HepG2 (cell line): ENCODE results near the gene AQP12A. TPM values are rescaled to one million over a fixed set of nuclear protein-coding genes. Genes with fewer than 3 reads are reported as not detected.
A peak's percentile ranks its signal among the peaks of the same experiment; 100 is the strongest.

Source experiments
- ATAC-seq: fragments of 200-7000 bp; cut with Tn5 transposase; 3 replicates; pipeline ENCODE4 v1.9.1; 2020; ENCODE audit warnings: mild to moderate bottlenecking, moderate library complexity
- BruUV-seq: library from RNA; stranded (reverse); fragments of 400-500 nt; replicated peaks from 2 replicates; lab custom pipeline; 2021; lab: Mats Ljungman, UMichigan
- CTCF ChIA-PET: fragments of 300-600 bp; formaldehyde crosslinking; extraction: SDS; loops from one replicate; lab custom pipeline; 2021; ENCODE audit warnings: low total read pairs, inconsistent platforms, low intra/inter-chr PET ratio; lab: Yijun Ruan, JAX
- POLR2A ChIA-PET: fragments of 350-600 bp; sonication (Branson Sonifier 250); formaldehyde crosslinking; loops from one replicate; lab custom pipeline; 2020; ENCODE audit warnings: antibody characterized with exemption, inconsistent platforms; lab: Yijun Ruan, JAX
- DNase-seq: peaks from one replicate; pipeline ENCODE4 v3.0.0-alpha.2; 2015; ENCODE audit warnings: low spot score
- FAIRE-seq: peaks from 3 replicates; lab custom pipeline; 2011; peaks lifted over from hg19 to GRCh38; lab: Jason Lieb, UNC
- H2AFZ ChIP-seq: one replicate; pipeline ENCODE4 v1.6.1; 2011; ENCODE audit warnings: low read length, inconsistent platforms
- H3K27ac ChIP-seq: fragments of 300-600 bp; 3 replicates; pipeline ENCODE4 v1.8.0; 2011; ENCODE audit warnings: mixed run types, mild to moderate bottlenecking, mixed read lengths, low read length, inconsistent platforms; ENCODE audit not compliant: insufficient read depth; ENCODE audit errors: extremely low read length
- H3K27me3 ChIP-seq, 2 experiments: fragments of 200-600 bp in 1 of 2; 2 replicates in 1 of 2; 3 replicates in 1 of 2; pipeline versions ENCODE4 v1.6.0 to v1.8.0; 2011; ENCODE audit warnings: low read length in 2 of 2, mild to moderate bottlenecking in 2 of 2, moderate library complexity in 2 of 2, inconsistent platforms in 1 of 2; ENCODE audit not compliant: insufficient read depth in 2 of 2, control insufficient read depth in 1 of 2
- H3K36me3 ChIP-seq, 2 experiments: fragments of 200-600 bp in 1 of 2; replicated peaks in 1 of 2; 2 replicates in 1 of 2; 3 replicates in 1 of 2; pipeline versions ENCODE4 v1.5.1 to v1.8.0; 2011; ENCODE audit warnings: low read length in 2 of 2, inconsistent platforms in 1 of 2; ENCODE audit not compliant: insufficient read depth in 2 of 2, control insufficient read depth in 1 of 2
- H3K4me1 ChIP-seq: 2 replicates; pipeline ENCODE4 v1.5.1; 2012; ENCODE audit warnings: low read length, inconsistent platforms; ENCODE audit not compliant: insufficient read depth
- H3K4me2 ChIP-seq: 2 replicates; pipeline ENCODE4 v1.6.0; 2011; ENCODE audit warnings: low read depth, low read length, inconsistent platforms
- H3K4me3 ChIP-seq, 3 experiments: fragments of 200-600 bp in 1 of 3; sonication (generic), shearing (Covaris generic) in 1 of 3; replicated peaks in 1 of 3; 2 replicates each; pipeline ENCODE4 v1.5.1; 2011 to 2016; ENCODE audit warnings: low read length in 3 of 3, inconsistent platforms in 2 of 3, low read depth in 2 of 3, mild to moderate bottlenecking in 2 of 3, control low read depth in 1 of 3, mixed read lengths in 1 of 3; ENCODE audit not compliant: insufficient read depth in 1 of 3
- H3K79me2 ChIP-seq: one replicate; pipeline ENCODE4 v1.6.1; 2011; ENCODE audit warnings: low read length, inconsistent platforms; ENCODE audit not compliant: insufficient read depth
- H3K9ac ChIP-seq: 2 replicates; pipeline ENCODE4 v1.6.0; 2011; ENCODE audit warnings: mild to moderate bottlenecking, low read depth, low read length, inconsistent platforms; ENCODE audit not compliant: insufficient read depth
- H3K9me3 ChIP-seq: 2 replicates; pipeline ENCODE4 v1.5.1; 2012; ENCODE audit warnings: mild to moderate bottlenecking, low read length
- H4K20me1 ChIP-seq: 2 replicates; pipeline ENCODE4 v1.6.0; 2011; ENCODE audit warnings: inconsistent platforms, mild to moderate bottlenecking, low read length, moderate library complexity; ENCODE audit not compliant: insufficient read depth
- AHR ChIP-seq: IDR thresholded peaks from 2 replicates; pipeline ENCODE4 v1.6.1; 2018; ENCODE audit warnings: missing genetic modification reagents, missing compliant biosample characterization
- GABPA ChIP-seq, 2 experiments: IDR thresholded peaks; 2 replicates each; pipeline ENCODE4 v1.6.1; 2011 to 2016; ENCODE audit warnings: low read depth in 2 of 2, low read length in 1 of 2, missing biosample characterization in 1 of 2, missing genetic modification characterization in 1 of 2
- GLI4 ChIP-seq: sonication (generic); formaldehyde crosslinking; IDR thresholded peaks from 2 replicates; pipeline ENCODE4 v1.5.1; 2020; ENCODE audit warnings: missing genetic modification reagents, mild to moderate bottlenecking, moderate library complexity, borderline replicate concordance
- ZNF746 ChIP-seq: sonication (generic); formaldehyde crosslinking; IDR thresholded peaks from 2 replicates; pipeline ENCODE4 v1.8.0; 2022; ENCODE audit warnings: mild to moderate bottlenecking, missing genetic modification reagents
- WGBS: methylation state at CpG from one replicate; pipeline ENCODE4 v1.1.6; 2017; ENCODE audit warnings: low lambda C conversion rate; 5-methylcytosine and 5-hydroxymethylcytosine counted together
- in situ Hi-C: cut with HindIII; loops from 2 replicates; pipeline ENCODE4 v1.10.0; 2017; ENCODE audit warnings: low pct_unique_long_range_greater_than_20kb; ENCODE audit not compliant: extremely low pct_ligation_motif_present
- intact Hi-C: fragments of 100-400 bp; cut with micrococcal nuclease; formaldehyde crosslinking; loops from one replicate; pipeline ENCODE4 v1.10.0; 2022; ENCODE audit not compliant: unreplicated experiment
- polyA plus RNA-seq, 8 experiments: library from polyadenylated mRNA; depleted of rRNA in 3 of 8; stranded (reverse) in 7 of 8; unstranded in 1 of 8; fragments of >200 nt; fragmentation: Illumina TruSeq in 4 of 8; extraction: Trizol in 4 of 8; gene quantifications; 2 replicates each; pipeline versions ENCODE4 v1.2.1 to v1.2.3, GENCODE V29; 2011 to 2016; ENCODE audit warnings: low read depth in 4 of 8, missing spikeins in 1 of 8, mixed read lengths in 1 of 8; ENCODE audit not compliant: insufficient read depth in 1 of 8
- total RNA-seq, 5 experiments: library from RNA; depleted of rRNA; stranded (reverse); fragments of >200 nt; fragmentation: Illumina TruSeq; extraction: Trizol; gene quantifications; 2 replicates each; pipeline ENCODE4 v1.2.3, GENCODE V29; 2016; ENCODE audit warnings: low read depth in 1 of 5
- TF ChIP-seq, protein P1 (sequence below): sonication (generic); formaldehyde crosslinking; IDR thresholded peaks from 2 replicates; pipeline ENCODE4 v1.4.0; 2020; ENCODE audit warnings: missing genetic modification reagents
- TF ChIP-seq, protein P2 (sequence below): IDR thresholded peaks from 2 replicates; pipeline ENCODE4 v1.6.1; 2018; ENCODE audit warnings: missing genetic modification reagents
- TF ChIP-seq, protein P3 (sequence below), 2 experiments: sonication (generic) in 1 of 2; formaldehyde crosslinking in 1 of 2; IDR thresholded peaks; 2 replicates each; pipeline versions ENCODE4 v1.4.0 to v1.6.1; 2016 to 2020; ENCODE audit warnings: borderline replicate concordance in 1 of 2, low read depth in 1 of 2, mild to moderate bottlenecking in 1 of 2, missing genetic modification reagents in 1 of 2

Gene AQP12A
- total and polyA plus RNA-seq, 2 of the 13 experiments (the other 11 are each of a cell fraction or from before 2014, with no cell fraction given) = not detected

DNA sequence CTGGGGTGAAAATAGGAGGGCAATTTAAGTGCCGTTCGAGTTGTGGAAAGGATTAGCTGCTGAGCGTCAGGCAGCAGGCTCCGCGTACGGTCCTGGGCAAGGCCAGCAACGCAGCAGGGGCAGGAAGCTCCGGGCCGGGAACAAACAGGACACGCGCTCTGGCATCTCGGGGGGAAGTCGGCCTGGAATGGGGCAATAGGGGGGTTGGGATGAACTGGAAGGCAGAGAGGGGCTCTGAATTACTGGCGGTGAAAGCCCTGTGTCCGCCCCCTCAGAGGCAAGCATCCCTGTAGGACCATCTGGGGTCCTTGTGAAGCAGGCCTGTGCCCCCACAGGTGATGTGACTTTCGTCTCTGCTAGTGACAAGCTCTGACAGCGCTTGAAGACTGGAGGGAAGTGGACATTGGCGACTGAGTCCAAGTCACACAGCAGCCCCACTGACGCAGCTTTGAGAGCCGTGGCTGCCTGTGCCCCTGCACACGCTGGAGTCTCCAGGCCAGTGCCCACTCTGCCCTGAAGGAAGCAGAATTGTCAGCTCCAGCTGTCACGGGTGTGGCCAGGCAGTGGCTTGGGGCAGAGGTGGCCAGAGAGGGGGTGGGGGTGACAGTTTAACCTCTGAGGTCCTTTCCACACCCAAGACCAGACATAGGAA lies 44.0 kb upstream of the AQP12A start (continued):
- TF ChIP-seq GLI4 (CRISPR knock-in tag) (no peak), AHR (CRISPR knock-in tag) (no peak), GABPA (IDR thresholded peaks at IDR 0.05; ENCODE audit: low read depth, low read length) (peak; percentile 21; the same call in 1 of the 2 replicates), GABPA (CRISPR knock-in tag; IDR thresholded peaks at IDR 0.05; ENCODE audit: low read depth) (no peak)
- TF ChIP-seq, protein P1, sequence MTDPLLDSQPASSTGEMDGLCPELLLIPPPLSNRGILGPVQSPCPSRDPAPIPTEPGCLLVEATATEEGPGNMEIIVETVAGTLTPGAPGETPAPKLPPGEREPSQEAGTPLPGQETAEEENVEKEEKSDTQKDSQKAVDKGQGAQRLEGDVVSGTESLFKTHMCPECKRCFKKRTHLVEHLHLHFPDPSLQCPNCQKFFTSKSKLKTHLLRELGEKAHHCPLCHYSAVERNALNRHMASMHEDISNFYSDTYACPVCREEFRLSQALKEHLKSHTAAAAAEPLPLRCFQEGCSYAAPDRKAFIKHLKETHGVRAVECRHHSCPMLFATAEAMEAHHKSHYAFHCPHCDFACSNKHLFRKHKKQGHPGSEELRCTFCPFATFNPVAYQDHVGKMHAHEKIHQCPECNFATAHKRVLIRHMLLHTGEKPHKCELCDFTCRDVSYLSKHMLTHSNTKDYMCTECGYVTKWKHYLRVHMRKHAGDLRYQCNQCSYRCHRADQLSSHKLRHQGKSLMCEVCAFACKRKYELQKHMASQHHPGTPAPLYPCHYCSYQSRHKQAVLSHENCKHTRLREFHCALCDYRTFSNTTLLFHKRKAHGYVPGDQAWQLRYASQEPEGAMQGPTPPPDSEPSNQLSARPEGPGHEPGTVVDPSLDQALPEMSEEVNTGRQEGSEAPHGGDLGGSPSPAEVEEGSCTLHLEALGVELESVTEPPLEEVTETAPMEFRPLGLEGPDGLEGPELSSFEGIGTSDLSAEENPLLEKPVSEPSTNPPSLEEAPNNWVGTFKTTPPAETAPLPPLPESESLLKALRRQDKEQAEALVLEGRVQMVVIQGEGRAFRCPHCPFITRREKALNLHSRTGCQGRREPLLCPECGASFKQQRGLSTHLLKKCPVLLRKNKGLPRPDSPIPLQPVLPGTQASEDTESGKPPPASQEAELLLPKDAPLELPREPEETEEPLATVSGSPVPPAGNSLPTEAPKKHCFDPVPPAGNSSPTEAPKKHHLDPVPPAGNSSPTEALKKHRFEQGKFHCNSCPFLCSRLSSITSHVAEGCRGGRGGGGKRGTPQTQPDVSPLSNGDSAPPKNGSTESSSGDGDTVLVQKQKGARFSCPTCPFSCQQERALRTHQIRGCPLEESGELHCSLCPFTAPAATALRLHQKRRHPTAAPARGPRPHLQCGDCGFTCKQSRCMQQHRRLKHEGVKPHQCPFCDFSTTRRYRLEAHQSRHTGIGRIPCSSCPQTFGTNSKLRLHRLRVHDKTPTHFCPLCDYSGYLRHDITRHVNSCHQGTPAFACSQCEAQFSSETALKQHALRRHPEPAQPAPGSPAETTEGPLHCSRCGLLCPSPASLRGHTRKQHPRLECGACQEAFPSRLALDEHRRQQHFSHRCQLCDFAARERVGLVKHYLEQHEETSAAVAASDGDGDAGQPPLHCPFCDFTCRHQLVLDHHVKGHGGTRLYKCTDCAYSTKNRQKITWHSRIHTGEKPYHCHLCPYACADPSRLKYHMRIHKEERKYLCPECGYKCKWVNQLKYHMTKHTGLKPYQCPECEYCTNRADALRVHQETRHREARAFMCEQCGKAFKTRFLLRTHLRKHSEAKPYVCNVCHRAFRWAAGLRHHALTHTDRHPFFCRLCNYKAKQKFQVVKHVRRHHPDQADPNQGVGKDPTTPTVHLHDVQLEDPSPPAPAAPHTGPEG (CRISPR knock-in tag) = no peak

DNA sequence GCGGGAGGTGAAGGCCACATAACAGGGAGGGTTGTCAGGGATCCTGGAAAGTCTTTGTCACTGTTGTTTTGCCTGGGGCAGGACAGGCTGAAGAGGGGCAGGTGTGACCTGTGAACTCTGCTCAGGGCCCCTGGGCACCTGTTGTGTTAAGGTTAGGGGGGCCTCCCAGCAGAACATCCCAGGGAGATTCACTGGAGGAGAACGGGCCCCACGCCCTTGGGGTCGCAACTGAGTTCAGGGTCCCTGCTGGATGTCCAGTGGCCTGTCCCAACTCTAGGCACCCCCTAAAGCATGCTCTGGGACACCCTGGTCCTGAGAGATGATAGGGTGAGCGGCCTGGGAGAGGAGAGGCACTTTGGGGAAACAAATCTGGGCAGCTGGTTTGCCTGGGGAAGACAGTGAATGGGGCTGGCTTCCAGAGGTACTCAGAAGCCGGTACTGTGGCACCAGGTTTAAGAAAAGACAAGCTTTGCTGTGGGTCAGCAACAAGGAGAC lies 43.5 kb upstream of the AQP12A start:
- Histone ChIP-seq H3K27me3 (peaks cover 40 to 95% of the 10 kb centered on the region in 2 experiments), H3K36me3 (no peaks in the 10 kb centered on the region), H3K9me3 (peaks cover 8% of the 10 kb centered on the region), H3K4me1 (no peaks in the 10 kb centered on the region), H3K4me3 (no peak overlapping the region), H3K79me2 (no peaks in the 10 kb centered on the region), H2AFZ (no peak overlapping the region), H3K27ac (no peak overlapping the region), H3K4me2 (no peak overlapping the region), H3K9ac (no peak overlapping the region), H4K20me1 (no peaks in the 10 kb centered on the region; the same call in 1 of the 2 replicates)
- intact Hi-C loops = loop anchor here (10.0 kb wide), 1 partner anchor 133 kb away; no protein-coding TSS in a partner anchor
- peak; percentile 7; the same call in 1 of the 3 replicates for ATAC-seq
- in situ Hi-C loops = no loop called here
- BruUV-seq = no TSS peak
- 14% methylated on average over 3 of the region's 6 CpGs for WGBS
- no peak for DNase-seq
- ChIA-PET POLR2A (interaction anchor here (1.3 kb wide), 1 partner anchor 21 kb away, joined by 3 read pairs; no protein-coding TSS in a partner anchor), CTCF (no interaction called here)
- no peak for FAIRE-seq
- TF ChIP-seq, protein P2, sequence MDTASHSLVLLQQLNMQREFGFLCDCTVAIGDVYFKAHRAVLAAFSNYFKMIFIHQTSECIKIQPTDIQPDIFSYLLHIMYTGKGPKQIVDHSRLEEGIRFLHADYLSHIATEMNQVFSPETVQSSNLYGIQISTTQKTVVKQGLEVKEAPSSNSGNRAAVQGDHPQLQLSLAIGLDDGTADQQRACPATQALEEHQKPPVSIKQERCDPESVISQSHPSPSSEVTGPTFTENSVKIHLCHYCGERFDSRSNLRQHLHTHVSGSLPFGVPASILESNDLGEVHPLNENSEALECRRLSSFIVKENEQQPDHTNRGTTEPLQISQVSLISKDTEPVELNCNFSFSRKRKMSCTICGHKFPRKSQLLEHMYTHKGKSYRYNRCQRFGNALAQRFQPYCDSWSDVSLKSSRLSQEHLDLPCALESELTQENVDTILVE (CRISPR knock-in tag) = no peak
- no peak for TF ChIP-seq ZNF746 (CRISPR knock-in tag)
- TF ChIP-seq, protein P3, sequence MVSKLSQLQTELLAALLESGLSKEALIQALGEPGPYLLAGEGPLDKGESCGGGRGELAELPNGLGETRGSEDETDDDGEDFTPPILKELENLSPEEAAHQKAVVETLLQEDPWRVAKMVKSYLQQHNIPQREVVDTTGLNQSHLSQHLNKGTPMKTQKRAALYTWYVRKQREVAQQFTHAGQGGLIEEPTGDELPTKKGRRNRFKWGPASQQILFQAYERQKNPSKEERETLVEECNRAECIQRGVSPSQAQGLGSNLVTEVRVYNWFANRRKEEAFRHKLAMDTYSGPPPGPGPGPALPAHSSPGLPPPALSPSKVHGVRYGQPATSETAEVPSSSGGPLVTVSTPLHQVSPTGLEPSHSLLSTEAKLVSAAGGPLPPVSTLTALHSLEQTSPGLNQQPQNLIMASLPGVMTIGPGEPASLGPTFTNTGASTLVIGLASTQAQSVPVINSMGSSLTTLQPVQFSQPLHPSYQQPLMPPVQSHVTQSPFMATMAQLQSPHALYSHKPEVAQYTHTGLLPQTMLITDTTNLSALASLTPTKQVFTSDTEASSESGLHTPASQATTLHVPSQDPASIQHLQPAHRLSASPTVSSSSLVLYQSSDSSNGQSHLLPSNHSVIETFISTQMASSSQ (IDR thresholded peaks at IDR 0.05; ENCODE audit: low read depth) = no peak
- TF ChIP-seq, protein P3 (CRISPR knock-in tag; IDR thresholded peaks at IDR 0.05; ENCODE audit: borderline replicate concordance) = no peak
